ENCODE data around the gene JADE1. TPM values are rescaled to one million over a fixed set of nuclear protein-coding genes. Genes with fewer than 3 reads are reported as not detected.

JADE1 gene
- total RNA-seq, 2 experiments from 2014 or later = 43.1 to 64.0 TPM

DNA sequence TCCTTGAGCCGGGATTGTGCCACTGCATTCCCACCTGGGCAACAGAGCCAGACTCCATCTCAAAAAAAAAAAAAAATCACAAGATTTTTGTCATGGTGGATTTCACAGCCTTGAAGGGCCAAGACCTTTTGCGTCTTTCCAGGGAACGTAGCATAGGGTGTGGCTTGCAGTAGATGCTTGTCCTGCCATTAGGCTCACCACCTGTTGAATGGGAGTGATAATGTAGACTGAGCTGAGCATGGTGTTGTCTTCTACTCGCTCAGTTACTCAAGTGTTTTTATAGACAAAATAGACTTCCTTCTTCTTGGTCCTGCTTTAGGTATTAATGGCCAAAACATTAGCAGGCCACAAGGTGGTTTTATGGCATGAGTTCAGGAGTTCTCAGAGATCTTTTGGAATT lies 40.8 kb downstream of the JADE1 start:
- no TSS peak for BruUV-seq (replicated peaks)
- intact Hi-C loops (cut with micrococcal nuclease; ENCODE audit: unreplicated experiment) = no loop called here
- H3K4me1 ChIP-seq (ENCODE audit: insufficient read depth, low read length, poor library complexity, severe bottlenecking) = no peaks in the 10 kb centered on the region
- DNase-seq (ENCODE audit: low spot score) = no peak
- H3K4me2 ChIP-seq (ENCODE audit: low read length) = no peak overlapping the region
- no peaks in the 10 kb centered on the region for H3K9me3 ChIP-seq (ENCODE audit: low read length)
- H3K79me2 ChIP-seq (ENCODE audit: insufficient read depth, low read depth, low read length) = no peaks in the 10 kb centered on the region
- peaks cover 99% of the 10 kb centered on the region for H3K36me3 ChIP-seq (ENCODE audit: insufficient read depth, low read length)
- no peak overlapping the region for H3K4me3 ChIP-seq (ENCODE audit: low read depth, low read length, poor library complexity, severe bottlenecking)
- H3K27ac ChIP-seq (ENCODE audit: low read depth, low read length, poor library complexity, severe bottlenecking) = no peak overlapping the region
- POLR2A ChIA-PET = interaction anchor here (0.6 kb wide), 1 partner anchor 280 kb away, joined by 3 read pairs; no protein-coding TSS in a partner anchor
- TF ChIP-seq EZH2phosphoT487 (IDR thresholded peaks at IDR 0.05; ENCODE audit: borderline replicate concordance, low read depth, low read length) = no peak
- TF ChIP-seq, protein P1, sequence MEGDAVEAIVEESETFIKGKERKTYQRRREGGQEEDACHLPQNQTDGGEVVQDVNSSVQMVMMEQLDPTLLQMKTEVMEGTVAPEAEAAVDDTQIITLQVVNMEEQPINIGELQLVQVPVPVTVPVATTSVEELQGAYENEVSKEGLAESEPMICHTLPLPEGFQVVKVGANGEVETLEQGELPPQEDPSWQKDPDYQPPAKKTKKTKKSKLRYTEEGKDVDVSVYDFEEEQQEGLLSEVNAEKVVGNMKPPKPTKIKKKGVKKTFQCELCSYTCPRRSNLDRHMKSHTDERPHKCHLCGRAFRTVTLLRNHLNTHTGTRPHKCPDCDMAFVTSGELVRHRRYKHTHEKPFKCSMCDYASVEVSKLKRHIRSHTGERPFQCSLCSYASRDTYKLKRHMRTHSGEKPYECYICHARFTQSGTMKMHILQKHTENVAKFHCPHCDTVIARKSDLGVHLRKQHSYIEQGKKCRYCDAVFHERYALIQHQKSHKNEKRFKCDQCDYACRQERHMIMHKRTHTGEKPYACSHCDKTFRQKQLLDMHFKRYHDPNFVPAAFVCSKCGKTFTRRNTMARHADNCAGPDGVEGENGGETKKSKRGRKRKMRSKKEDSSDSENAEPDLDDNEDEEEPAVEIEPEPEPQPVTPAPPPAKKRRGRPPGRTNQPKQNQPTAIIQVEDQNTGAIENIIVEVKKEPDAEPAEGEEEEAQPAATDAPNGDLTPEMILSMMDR (conservative IDR thresholded peaks at IDR 0.05; ENCODE audit: low read length) = no peak
- CTCF ChIA-PET (ENCODE audit: unreplicated experiment) = no interaction called here
- H3K9me2 ChIP-seq (ENCODE audit: insufficient read depth, low read length) = no peaks in the 10 kb centered on the region
- H4K20me1 ChIP-seq (ENCODE audit: insufficient read depth, low read length) = no peaks in the 10 kb centered on the region; the same call in 1 of the 2 replicates
- no peak overlapping the region for H2AFZ ChIP-seq (ENCODE audit: low read length)

DNA sequence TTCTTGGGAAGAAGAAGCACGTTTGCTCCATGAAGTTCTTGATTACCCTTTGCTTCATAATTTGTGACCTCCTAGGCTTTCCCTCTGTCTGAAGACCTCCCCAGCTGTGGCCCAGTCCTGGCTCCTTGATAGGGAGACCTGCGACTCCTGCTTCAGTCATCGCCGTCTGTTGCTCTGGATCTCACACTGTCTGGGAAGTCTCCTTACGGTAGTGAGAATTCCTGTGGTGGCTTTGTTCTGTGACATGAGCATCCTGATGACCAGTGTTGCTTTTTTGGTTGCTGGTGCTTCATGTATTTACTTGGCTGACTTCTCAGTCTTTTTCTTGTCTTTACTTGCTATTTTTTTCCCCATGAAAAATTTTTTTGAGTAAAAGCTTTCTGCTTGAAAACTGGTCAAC lies 44.2 kb downstream of the JADE1 start:
- Histone ChIP-seq H3K9me2 (ENCODE audit: insufficient read depth, low read length) (no peaks in the 10 kb centered on the region), H3K27ac (ENCODE audit: low read depth, low read length, poor library complexity, severe bottlenecking) (no peak overlapping the region), H3K9me3 (ENCODE audit: low read length) (no peaks in the 10 kb centered on the region), H3K79me2 (ENCODE audit: insufficient read depth, low read depth, low read length) (no peaks in the 10 kb centered on the region), H2AFZ (ENCODE audit: low read length) (no peak overlapping the region), H3K36me3 (ENCODE audit: insufficient read depth, low read length) (peaks cover 99% of the 10 kb centered on the region), H4K20me1 (ENCODE audit: insufficient read depth, low read length) (peaks cover 8% of the 10 kb centered on the region; the same call in 1 of the 2 replicates), H3K4me1 (ENCODE audit: insufficient read depth, low read length, poor library complexity, severe bottlenecking) (no peaks in the 10 kb centered on the region), H3K4me2 (ENCODE audit: low read length) (no peak overlapping the region), H3K4me3 (ENCODE audit: low read depth, low read length, poor library complexity, severe bottlenecking) (no peak overlapping the region)
- DNase-seq (ENCODE audit: low spot score) = no peak
- TF ChIP-seq, protein P1 (conservative IDR thresholded peaks at IDR 0.05; ENCODE audit: low read length) = no peak
- TF ChIP-seq EZH2phosphoT487 (IDR thresholded peaks at IDR 0.05; ENCODE audit: borderline replicate concordance, low read depth, low read length) = no peak
- intact Hi-C loops (cut with micrococcal nuclease; ENCODE audit: unreplicated experiment) = no loop called here
- BruUV-seq (replicated peaks) = no TSS peak
- POLR2A ChIA-PET = no interaction called here
- CTCF ChIA-PET (ENCODE audit: unreplicated experiment) = no interaction called here

DNA sequence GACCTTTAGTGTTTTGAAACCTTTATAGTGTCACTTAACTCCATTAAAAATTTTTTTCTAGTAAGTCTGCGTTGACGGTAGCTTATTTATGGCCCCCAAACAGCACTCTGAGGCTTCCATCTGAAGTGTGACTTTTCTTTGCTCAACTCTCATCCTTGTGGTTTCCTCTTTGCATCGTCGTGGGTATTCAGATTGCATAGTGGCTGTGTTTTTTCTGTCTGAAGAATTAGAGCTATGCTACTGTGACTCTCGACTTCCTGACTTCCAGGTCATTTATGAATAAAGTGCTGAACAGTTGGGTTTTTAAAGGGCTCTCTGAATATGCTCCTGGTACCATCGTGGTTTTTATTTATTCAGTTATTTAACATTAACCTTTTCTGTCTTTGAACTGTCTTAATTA lies 44.9 kb downstream of the JADE1 start:
- ChIA-PET POLR2A (no interaction called here), CTCF (ENCODE audit: unreplicated experiment) (no interaction called here)
- Histone ChIP-seq H3K4me2 (ENCODE audit: low read length) (no peak overlapping the region), H3K4me1 (ENCODE audit: insufficient read depth, low read length, poor library complexity, severe bottlenecking) (no peaks in the 10 kb centered on the region), H3K79me2 (ENCODE audit: insufficient read depth, low read depth, low read length) (no peaks in the 10 kb centered on the region), H3K9me3 (ENCODE audit: low read length) (no peaks in the 10 kb centered on the region), H3K4me3 (ENCODE audit: low read depth, low read length, poor library complexity, severe bottlenecking) (no peak overlapping the region), H4K20me1 (ENCODE audit: insufficient read depth, low read length) (peaks cover 8% of the 10 kb centered on the region; the same call in 1 of the 2 replicates), H3K9me2 (ENCODE audit: insufficient read depth, low read length) (no peaks in the 10 kb centered on the region), H3K27ac (ENCODE audit: low read depth, low read length, poor library complexity, severe bottlenecking) (no peak overlapping the region), H3K36me3 (ENCODE audit: insufficient read depth, low read length) (peaks cover 99% of the 10 kb centered on the region), H2AFZ (ENCODE audit: low read length) (no peak overlapping the region)
- intact Hi-C loops (cut with micrococcal nuclease; ENCODE audit: unreplicated experiment) = no loop called here
- TF ChIP-seq, protein P1 (conservative IDR thresholded peaks at IDR 0.05; ENCODE audit: low read length) = no peak
- TF ChIP-seq EZH2phosphoT487 (IDR thresholded peaks at IDR 0.05; ENCODE audit: borderline replicate concordance, low read depth, low read length) = no peak
- no TSS peak for BruUV-seq (replicated peaks)
- no peak for DNase-seq (ENCODE audit: low spot score)

All from OCI-LY7 (cell line).